IMR-90 (cell line): ENCODE data around the gene PLA2G4F. TPM values are rescaled to one million over a fixed set of nuclear protein-coding genes. Genes with fewer than 3 reads are reported as not detected.

ENCODE experiments used
- ATAC-seq: fragments of 200-7000 bp; cut with Tn5 transposase; 2 replicates; pipeline ENCODE4 v1.9.1; 2020; ENCODE audit warnings: low read depth, mild to moderate bottlenecking, moderate library complexity
- BruUV-seq: library from RNA; stranded (reverse); fragments of 400-500 nt; replicated peaks from 2 replicates; lab custom pipeline; 2021; lab: Mats Ljungman, UMichigan
- CTCF ChIA-PET: fragments of 300-600 bp; formaldehyde crosslinking; extraction: SDS; loops from one replicate; lab custom pipeline; 2021; ENCODE audit warnings: antibody characterized with exemption; lab: Yijun Ruan, JAX
- POLR2A ChIA-PET: fragments of 300-600 bp; sonication (Branson Sonifier 250); formaldehyde crosslinking; loops from one replicate; lab custom pipeline; 2022; ENCODE audit warnings: antibody characterized with exemption; ENCODE audit not compliant: unreplicated experiment; lab: Charles Lee
- DNase-seq: peaks from one replicate; pipeline ENCODE4 v3.0.0; 2013
- H2AFZ ChIP-seq: replicated peaks from 2 replicates; pipeline ENCODE3; 2013; ENCODE audit warnings: low read length, mild to moderate bottlenecking; ENCODE audit not compliant: poor library complexity
- H2AK5ac ChIP-seq: 2 replicates; pipeline ENCODE4 v1.6.1; 2013; ENCODE audit warnings: low read depth, low read length, inconsistent platforms
- H2AK9ac ChIP-seq: replicated peaks from 2 replicates; pipeline ENCODE3; 2013; ENCODE audit warnings: mild to moderate bottlenecking, low read depth, low read length, moderate library complexity; ENCODE audit not compliant: poor library complexity
- H2BK120ac ChIP-seq: 2 replicates; pipeline ENCODE4 v1.6.1; 2013; ENCODE audit warnings: low read depth, low read length, inconsistent platforms
- H2BK15ac ChIP-seq: 3 replicates; pipeline ENCODE4 v1.6.1; 2013; ENCODE audit warnings: low read depth, low read length, inconsistent platforms
- H2BK20ac ChIP-seq: 2 replicates; pipeline ENCODE4 v1.6.1; 2013; ENCODE audit warnings: low read depth, mild to moderate bottlenecking, inconsistent platforms, low read length, moderate library complexity
- H2BK5ac ChIP-seq: 2 replicates; pipeline ENCODE4 v1.6.1; 2013; ENCODE audit warnings: mild to moderate bottlenecking, low read depth, low read length, inconsistent platforms; ENCODE audit not compliant: poor library complexity, severe bottlenecking
- H3K14ac ChIP-seq: replicated peaks from 2 replicates; pipeline ENCODE4 v1.6.1; 2013; ENCODE audit warnings: low read depth, low read length, inconsistent platforms
- H3K18ac ChIP-seq: 2 replicates; pipeline ENCODE4 v1.6.1; 2013; ENCODE audit warnings: low read depth, low read length, control low read depth
- H3K23ac ChIP-seq: 2 replicates; pipeline ENCODE4 v1.6.1; 2013; ENCODE audit warnings: low read depth, low read length, inconsistent platforms
- H3K27ac ChIP-seq: 2 replicates; pipeline ENCODE4 v1.5.1; 2013; ENCODE audit warnings: mild to moderate bottlenecking, control low read depth, low read length; ENCODE audit not compliant: insufficient read depth
- H3K27me3 ChIP-seq: 2 replicates; pipeline ENCODE4 v1.6.1; 2013; ENCODE audit warnings: low read length; ENCODE audit not compliant: control insufficient read depth, insufficient read depth
- H3K36me3 ChIP-seq: 2 replicates; pipeline ENCODE4 v1.6.1; 2013; ENCODE audit warnings: low read length, mixed read lengths; ENCODE audit not compliant: control insufficient read depth, insufficient read depth
- H3K4ac ChIP-seq: 2 replicates; pipeline ENCODE4 v1.6.1; 2013; ENCODE audit warnings: low read depth, low read length, inconsistent platforms
- H3K4me1 ChIP-seq: 2 replicates; pipeline ENCODE4 v1.6.1; 2013; ENCODE audit warnings: low read length, mixed read lengths; ENCODE audit not compliant: control insufficient read depth, insufficient read depth
- H3K4me2 ChIP-seq: 2 replicates; pipeline ENCODE4 v1.6.1; 2013; ENCODE audit warnings: low read depth, mild to moderate bottlenecking, control low read depth, low read length, moderate library complexity
- H3K4me3 ChIP-seq: 2 replicates; pipeline ENCODE4 v1.5.1; 2013; ENCODE audit warnings: low read depth, mild to moderate bottlenecking, control low read depth, low read length, moderate library complexity; ENCODE audit not compliant: insufficient read depth
- H3K56ac ChIP-seq: 2 replicates; pipeline ENCODE4 v1.6.1; 2013; ENCODE audit warnings: low read length, inconsistent platforms; ENCODE audit not compliant: insufficient read depth; ENCODE audit errors: extremely low read depth
- H3K79me1 ChIP-seq, 2 experiments: 2 replicates each; pipeline ENCODE4 v1.6.1; 2013; ENCODE audit warnings: low read length in 2 of 2, inconsistent platforms in 1 of 2, low read depth in 1 of 2
- H3K9ac ChIP-seq: 2 replicates; pipeline ENCODE4 v1.6.1; 2013; ENCODE audit warnings: low read depth, low read length, control low read depth
- H3K9me1 ChIP-seq: 2 replicates; pipeline ENCODE4 v1.6.1; 2013; ENCODE audit warnings: low read length, inconsistent platforms; ENCODE audit not compliant: insufficient read depth
- H3K9me3 ChIP-seq: 2 replicates; pipeline ENCODE4 v1.6.1; 2013; ENCODE audit warnings: low read length; ENCODE audit not compliant: control insufficient read depth, insufficient read depth
- H4K20me1 ChIP-seq: 2 replicates; pipeline ENCODE4 v1.6.1; 2013; ENCODE audit warnings: low read length, inconsistent platforms; ENCODE audit not compliant: insufficient read depth
- H4K5ac ChIP-seq: 2 replicates; pipeline ENCODE4 v1.6.1; 2013; ENCODE audit warnings: mild to moderate bottlenecking, low read depth, low read length, control low read depth
- H4K8ac ChIP-seq, 2 experiments: 2 replicates each; pipeline ENCODE4 v1.6.1; 2013; ENCODE audit warnings: low read depth in 2 of 2, low read length in 2 of 2, control low read depth in 1 of 2, inconsistent platforms in 1 of 2
- H4K91ac ChIP-seq: 2 replicates; pipeline ENCODE4 v1.6.1; 2013; ENCODE audit warnings: low read depth, low read length, inconsistent platforms; ENCODE audit not compliant: insufficient read depth
- BHLHE40 ChIP-seq: fragments of 150-350 bp; IDR thresholded peaks from 2 replicates; pipeline ENCODE4 v1.6.1; 2016; ENCODE audit warnings: mild to moderate bottlenecking, low read depth, low read length
- CHD1 ChIP-seq: IDR thresholded peaks from 2 replicates; pipeline ENCODE4 v1.6.1; 2012; ENCODE audit warnings: low read depth, low read length, improper control_type of control experiment
- MXI1 ChIP-seq: IDR thresholded peaks from 2 replicates; pipeline ENCODE4 v1.6.1; 2012; ENCODE audit warnings: low read depth, mild to moderate bottlenecking, low read length, moderate library complexity, borderline replicate concordance
- POLR2A ChIP-seq: IDR thresholded peaks from 2 replicates; pipeline ENCODE4 v1.6.1; 2012; ENCODE audit warnings: mild to moderate bottlenecking, low read depth, low read length
- RAD21 ChIP-seq: IDR thresholded peaks from 2 replicates; pipeline ENCODE4 v1.6.1; 2012; ENCODE audit warnings: low read length, improper control_type of control experiment
- RFX5 ChIP-seq: IDR thresholded peaks from 2 replicates; pipeline ENCODE4 v1.8.0; 2012; ENCODE audit warnings: low read depth, mild to moderate bottlenecking, low read length, moderate library complexity
- WGBS, 2 experiments: methylation state at CpG; one replicate each; pipeline versions ENCODE4 v1.1.5 to v1.1.7; 2013; ENCODE audit warnings: missing lambda C conversion rate in 2 of 2; ENCODE audit not compliant: insufficient read length in 1 of 2; ENCODE audit errors: extremely low coverage in 2 of 2; 5-methylcytosine and 5-hydroxymethylcytosine counted together
- dilution Hi-C: fragments of 300-500 bp; cut with HindIII; formaldehyde crosslinking; loops from one replicate; pipeline ENCODE4 v1.14.3; 2018; ENCODE audit warnings: low sequenced_read_pairs; ENCODE audit not compliant: unreplicated experiment
- in situ Hi-C: fragments of 300-500 bp; cut with MboI; formaldehyde crosslinking; loops from 3 replicates; pipeline ENCODE4 v1.14.3; 2019; ENCODE audit warnings: low sequenced_read_pairs, inconsistent platforms, mixed read lengths
- intact Hi-C: fragments of 100-400 bp; cut with micrococcal nuclease; formaldehyde crosslinking; loops from 2 replicates; pipeline ENCODE4 v1.10.0; 2022
- polyA plus RNA-seq, 3 experiments: library from polyadenylated mRNA; depleted of rRNA; stranded (reverse); fragments of >200 nt; gene quantifications; 2 replicates each; pipeline ENCODE4 v1.2.3, GENCODE V29; 2012; ENCODE audit warnings: low replicate concordance in 1 of 3
- total RNA-seq: library from RNA; depleted of rRNA; stranded (reverse); fragments of >200 nt; gene quantifications from 2 replicates; pipeline ENCODE4 v1.2.3, GENCODE V29; 2012

Gene PLA2G4F
- total and polyA plus RNA-seq, 2 of the 4 experiments (the other 2 are of a cell fraction), result not detected

GRCh38 chr15:42154956-42155355 lies 1.5 kb downstream of the PLA2G4F start:
- H2BK20ac ChIP-seq, result no peak overlapping the region
- H3K4ac ChIP-seq, result no peak overlapping the region
- intact Hi-C loops (no loop called here), in situ Hi-C loops (no loop called here), dilution Hi-C loops (no loop called here)
- ChIA-PET CTCF (interaction anchor here (1.2 kb wide), 1 partner anchor 17 kb away, joined by 3 read pairs; no protein-coding TSS in a partner anchor), POLR2A (no interaction called here)
- H2BK120ac ChIP-seq, result no peak overlapping the region
- H2AK9ac ChIP-seq, result peak overlapping the region; percentile 48
- no peak overlapping the region for H3K27ac ChIP-seq
- H3K79me1 ChIP-seq, result no peaks in the 10 kb centered on the region
- no peak overlapping the region for H4K8ac ChIP-seq
- no peak overlapping the region for H4K91ac ChIP-seq
- peak overlapping the region; percentile 58 for H2AFZ ChIP-seq
- H2BK15ac ChIP-seq, result no peak overlapping the region
- H3K27me3 ChIP-seq, result no peaks in the 10 kb centered on the region; the same call in 1 of the 2 replicates
- no peak overlapping the region for H3K18ac ChIP-seq
- no peak overlapping the region for H3K23ac ChIP-seq
- H2BK5ac ChIP-seq, result no peak overlapping the region
- H3K4me1 ChIP-seq, result peaks cover 4% of the 10 kb centered on the region; the same call in 1 of the 2 replicates
- TF ChIP-seq RAD21 (no peak), RFX5 (no peak), BHLHE40 (no peak), MXI1 (no peak), CHD1 (no peak), POLR2A (no peak)
- 89 to 100% methylated on average over 4 to 14 of the region's 14 CpGs for WGBS, 2 experiments
- no peak overlapping the region for H3K4me3 ChIP-seq
- no peak for ATAC-seq
- H3K56ac ChIP-seq, result no peak overlapping the region
- no peak overlapping the region for H3K4me2 ChIP-seq
- no peak overlapping the region; the same call in 1 of the 2 replicates for H3K14ac ChIP-seq
- peaks cover 20% of the 10 kb centered on the region for H3K9me1 ChIP-seq
- no peak overlapping the region for H4K5ac ChIP-seq
- H3K9ac ChIP-seq, result no peak overlapping the region
- no peak overlapping the region for H2AK5ac ChIP-seq
- no peak for DNase-seq
- no peaks in the 10 kb centered on the region for H4K20me1 ChIP-seq
- peaks cover 12% of the 10 kb centered on the region for H3K36me3 ChIP-seq
- no peaks in the 10 kb centered on the region for H3K9me3 ChIP-seq
- BruUV-seq, result no TSS peak
